ENCODE measurements around the gene PDCD2L. TPM values are rescaled to one million over a fixed set of nuclear protein-coding genes. Genes with fewer than 3 reads are reported as not detected.

Gene PDCD2L
- total RNA-seq, 1 donor from 2014 or later, result 10.8 TPM

DNA sequence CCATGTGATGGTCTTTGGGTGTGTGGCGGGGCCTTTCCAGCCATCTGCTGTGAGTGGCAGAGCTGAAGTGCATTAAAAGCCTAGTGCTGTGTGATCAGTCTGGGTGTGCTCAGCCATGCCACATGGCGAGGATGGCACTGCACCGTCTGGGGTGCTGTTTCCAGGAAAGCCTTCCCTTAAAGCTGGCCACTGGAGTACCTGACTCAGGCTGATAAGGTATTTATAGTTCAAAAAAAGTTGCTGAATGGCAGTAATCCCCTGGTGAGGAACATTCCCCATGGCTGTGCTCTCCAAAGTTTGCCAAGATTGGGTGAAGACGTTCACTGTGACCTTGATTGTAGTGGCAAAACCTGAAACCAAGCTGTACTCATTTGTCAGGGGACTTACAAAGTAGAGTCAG lies 33.2 kb upstream of the PDCD2L start:
- Histone ChIP-seq H3K4me3 (no peak overlapping the region), H3K27ac (no peak overlapping the region), H3K4me1 (peaks cover 18% of the 10 kb centered on the region), H3K27me3 (no peaks in the 10 kb centered on the region), H3K36me3 (peaks cover 0 to 58% of the 10 kb centered on the region in 2 donors), H3K9me3 (no peaks in the 10 kb centered on the region)
- intact Hi-C loops (cut with DNase I), result no loop called here
- no peak for DNase-seq (ENCODE audit: extremely low spot score in 2 of 2)
- TF ChIP-seq, protein P1, sequence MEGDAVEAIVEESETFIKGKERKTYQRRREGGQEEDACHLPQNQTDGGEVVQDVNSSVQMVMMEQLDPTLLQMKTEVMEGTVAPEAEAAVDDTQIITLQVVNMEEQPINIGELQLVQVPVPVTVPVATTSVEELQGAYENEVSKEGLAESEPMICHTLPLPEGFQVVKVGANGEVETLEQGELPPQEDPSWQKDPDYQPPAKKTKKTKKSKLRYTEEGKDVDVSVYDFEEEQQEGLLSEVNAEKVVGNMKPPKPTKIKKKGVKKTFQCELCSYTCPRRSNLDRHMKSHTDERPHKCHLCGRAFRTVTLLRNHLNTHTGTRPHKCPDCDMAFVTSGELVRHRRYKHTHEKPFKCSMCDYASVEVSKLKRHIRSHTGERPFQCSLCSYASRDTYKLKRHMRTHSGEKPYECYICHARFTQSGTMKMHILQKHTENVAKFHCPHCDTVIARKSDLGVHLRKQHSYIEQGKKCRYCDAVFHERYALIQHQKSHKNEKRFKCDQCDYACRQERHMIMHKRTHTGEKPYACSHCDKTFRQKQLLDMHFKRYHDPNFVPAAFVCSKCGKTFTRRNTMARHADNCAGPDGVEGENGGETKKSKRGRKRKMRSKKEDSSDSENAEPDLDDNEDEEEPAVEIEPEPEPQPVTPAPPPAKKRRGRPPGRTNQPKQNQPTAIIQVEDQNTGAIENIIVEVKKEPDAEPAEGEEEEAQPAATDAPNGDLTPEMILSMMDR (IDR thresholded peaks at IDR 0.05), result no peak
- TF ChIP-seq POLR2A (IDR thresholded peaks at IDR 0.05), result no peak
- no peak for TF ChIP-seq POLR2AphosphoS5 (IDR thresholded peaks at IDR 0.05; ENCODE audit: insufficient read depth in 1 of 2, low read depth in 1 of 2)

GRCh38 chr19:34373601-34374288 lies 30.5 kb upstream of the PDCD2L start:
- Histone ChIP-seq H3K36me3 (peaks cover 0 to 61% of the 10 kb centered on the region in 2 donors), H3K9me3 (no peaks in the 10 kb centered on the region), H3K27me3 (no peaks in the 10 kb centered on the region), H3K27ac (no peak overlapping the region), H3K4me1 (no peaks in the 10 kb centered on the region), H3K4me3 (no peak overlapping the region)
- TF ChIP-seq POLR2A (IDR thresholded peaks at IDR 0.05) (no peak), POLR2AphosphoS5 (IDR thresholded peaks at IDR 0.05; ENCODE audit: insufficient read depth in 1 of 2, low read depth in 1 of 2) (no peak)
- TF ChIP-seq, protein P1 (IDR thresholded peaks at IDR 0.05), result no peak
- DNase-seq (ENCODE audit: extremely low spot score in 2 of 2), result no peak
- intact Hi-C loops (cut with DNase I), result no loop called here

DNA sequence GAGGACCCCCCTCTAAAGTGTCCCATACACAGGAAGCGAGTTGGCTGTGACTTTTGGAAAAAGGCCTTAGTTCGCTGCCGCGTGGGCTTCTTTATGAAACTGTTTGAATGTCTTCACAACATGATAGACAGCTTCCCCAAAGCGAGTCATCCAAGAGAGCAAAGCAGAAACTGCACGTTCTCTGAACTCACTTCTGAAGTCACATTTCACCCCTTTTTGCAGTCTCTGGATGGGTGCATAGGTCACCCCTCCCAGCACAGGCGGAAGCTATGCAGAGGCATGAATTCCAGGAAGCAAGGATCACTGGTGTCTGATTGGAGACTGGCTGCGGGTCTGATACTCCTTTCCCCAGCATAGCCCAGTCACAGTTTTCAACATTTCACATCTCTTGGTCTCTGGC lies 28.6 kb upstream of the PDCD2L start:
- DNase-seq (ENCODE audit: extremely low spot score in 2 of 2), result no peak
- Histone ChIP-seq H3K9me3 (no peaks in the 10 kb centered on the region), H3K27me3 (no peaks in the 10 kb centered on the region), H3K4me1 (no peaks in the 10 kb centered on the region), H3K27ac (no peak overlapping the region), H3K4me3 (no peak overlapping the region), H3K36me3 (peaks cover 0 to 59% of the 10 kb centered on the region in 2 donors)
- TF ChIP-seq POLR2AphosphoS5 (IDR thresholded peaks at IDR 0.05; ENCODE audit: insufficient read depth in 1 of 2, low read depth in 1 of 2) (no peak), POLR2A (IDR thresholded peaks at IDR 0.05) (no peak)
- TF ChIP-seq, protein P1 (IDR thresholded peaks at IDR 0.05), result no peak
- intact Hi-C loops (cut with DNase I), result no loop called here

DNA sequence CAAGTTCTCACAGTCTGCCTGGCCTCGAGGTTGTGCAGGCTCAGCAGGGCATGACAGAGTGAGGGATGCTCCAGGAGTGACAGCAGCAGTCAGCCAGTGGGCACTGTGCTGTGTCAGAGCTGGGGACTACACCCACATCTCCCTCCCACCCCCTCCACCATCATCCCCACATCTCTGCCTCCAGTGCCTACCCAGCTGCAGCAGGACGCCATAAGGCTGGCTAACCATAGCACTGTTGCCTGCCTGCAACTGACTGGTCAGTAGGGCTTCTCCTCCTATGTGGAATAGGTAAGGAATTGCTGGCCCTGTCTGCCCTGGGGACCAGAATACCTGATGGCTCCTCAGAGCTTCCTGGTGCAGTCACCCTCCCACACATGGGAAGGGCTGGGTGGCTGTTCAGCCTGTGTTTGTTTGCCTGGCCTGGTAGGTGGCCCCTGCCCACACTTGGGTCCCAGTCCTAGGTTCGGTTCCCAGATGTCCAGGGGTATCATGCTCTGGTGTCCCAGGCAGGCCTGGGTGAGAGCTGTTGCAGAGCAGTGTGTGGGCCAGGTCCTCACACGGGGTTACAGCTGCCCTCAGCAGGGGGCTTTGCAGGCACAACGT lies 23.5 kb upstream of the PDCD2L start:
- Histone ChIP-seq H3K27me3 (no peaks in the 10 kb centered on the region), H3K36me3 (peaks cover 0 to 72% of the 10 kb centered on the region in 2 donors), H3K4me1 (no peaks in the 10 kb centered on the region), H3K27ac (no peak overlapping the region), H3K9me3 (no peaks in the 10 kb centered on the region), H3K4me3 (no peak overlapping the region)
- intact Hi-C loops (cut with DNase I), result no loop called here
- DNase-seq (ENCODE audit: extremely low spot score in 2 of 2), result no peak
- TF ChIP-seq POLR2AphosphoS5 (IDR thresholded peaks at IDR 0.05; ENCODE audit: insufficient read depth in 1 of 2, low read depth in 1 of 2), result no peak
- TF ChIP-seq, protein P1 (IDR thresholded peaks at IDR 0.05), result no peak
- no peak for TF ChIP-seq POLR2A (IDR thresholded peaks at IDR 0.05)

Data from vagina (tissue), 2 donors.